ENCODE results near the gene SRP68.
"Not testable (repeated sequence)": the region's sequence is repeated elsewhere in the genome, so short reads cannot be mapped to it uniquely, and the experiment has no call there.

The SRP68 gene

GRCh38 chr17:76076765-76077583, 4.7 kb upstream of the SRP68 start:
- DNase-seq (ENCODE audit: low read depth, low spot score), result no peak

DNA sequence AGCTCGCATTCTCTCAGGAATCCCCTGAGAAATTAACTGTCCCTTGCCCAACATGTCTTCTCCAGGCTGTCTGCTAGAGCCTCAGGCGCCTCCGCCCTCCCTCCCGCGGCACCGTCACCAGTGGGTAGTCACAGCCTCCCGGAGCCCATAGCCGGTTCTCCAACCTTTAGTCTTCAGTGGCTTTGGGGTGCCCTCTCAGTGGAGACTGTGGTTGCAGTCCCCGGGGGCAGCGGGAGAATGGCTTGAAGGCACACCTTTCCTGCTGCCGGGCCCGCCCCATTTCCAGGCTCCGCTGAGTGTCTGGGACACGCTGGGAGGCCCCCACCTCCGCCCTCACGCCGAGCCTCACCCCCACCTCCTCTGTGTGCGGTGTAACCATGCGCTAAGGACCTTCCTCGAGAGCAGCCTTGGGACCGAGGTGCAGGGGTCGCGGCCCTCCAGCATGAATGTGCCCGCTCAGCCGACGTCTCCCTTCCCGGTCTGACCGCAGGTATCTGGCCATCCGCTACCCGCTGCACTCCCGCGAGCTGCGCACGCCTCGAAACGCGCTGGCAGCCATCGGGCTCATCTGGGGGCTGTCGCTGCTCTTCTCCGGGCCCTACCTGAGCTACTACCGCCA, 3.9 kb upstream of the SRP68 start:
- no peak for DNase-seq (ENCODE audit: low read depth, low spot score)

GRCh38 chr17:76075364-76076145, 3.2 kb upstream of the SRP68 start:
- DNase-seq (ENCODE audit: low read depth, low spot score), result no peak

GRCh38 chr17:76074390-76075363, 2.4 kb upstream of the SRP68 start, which contains the start of gene GALR2:
Gene GALR2, plus strand, starts transcription at chr17:76074781. Its CDS starts 103 bp downstream, at chr17:76074884.
- no peak for DNase-seq (ENCODE audit: low read depth, low spot score)

DNA sequence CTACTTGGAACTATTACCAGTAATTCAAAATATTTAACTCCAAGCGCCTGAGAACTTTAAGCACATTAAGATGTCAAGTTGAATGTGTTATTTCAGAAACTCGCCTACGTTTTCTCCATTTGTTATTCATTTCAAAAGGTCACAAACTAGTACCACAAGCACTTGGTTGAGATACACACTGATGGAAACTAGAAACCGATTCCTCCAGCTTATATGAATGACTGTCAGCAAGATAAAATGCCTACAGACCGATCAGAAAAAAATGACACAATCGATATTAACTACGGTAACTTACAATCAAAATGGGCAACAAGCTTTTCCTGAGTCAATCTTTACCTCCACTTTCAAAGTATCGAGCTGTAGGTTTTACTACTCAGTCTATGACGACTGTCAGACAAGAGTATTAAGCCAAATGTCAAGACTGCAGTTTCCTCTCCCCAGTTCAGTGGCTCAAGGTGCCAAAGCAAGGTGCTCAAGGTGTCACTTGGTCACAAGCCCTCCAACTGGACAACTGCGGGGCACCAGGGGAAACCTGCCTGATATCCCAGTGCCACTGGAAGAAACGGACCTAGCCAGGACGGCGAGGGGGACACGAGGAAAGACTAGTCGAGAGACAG, 678 bp downstream of the SRP68 start:
- no peak for DNase-seq (ENCODE audit: low read depth, low spot score)

DNA sequence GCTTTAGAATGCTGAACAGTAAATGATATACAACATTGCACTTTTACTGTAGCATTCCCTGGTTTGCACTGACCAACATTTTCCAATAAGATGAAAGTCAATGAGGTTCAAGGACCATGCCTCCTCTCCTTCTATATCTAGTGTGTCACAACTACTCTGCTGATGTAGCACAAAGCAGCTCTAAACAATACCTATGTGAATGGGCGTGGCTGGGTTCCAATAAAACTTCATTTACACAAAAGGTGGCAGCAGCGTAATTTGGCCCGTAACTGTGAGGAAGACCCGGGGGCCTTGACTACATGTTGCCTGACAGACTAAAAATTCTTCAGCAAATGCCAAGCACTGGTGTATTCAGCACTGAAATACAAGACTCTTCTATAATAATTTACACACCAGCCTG, 6.5 kb downstream of the SRP68 start:
- DNase-seq (ENCODE audit: low read depth, low spot score), result no peak

- no peak for DNase-seq (ENCODE audit: low read depth, low spot score)
These were observed 8.3 kb downstream of the SRP68 start for GRCh38 chr17:76063875-76064546.

- not testable (repeated sequence) for DNase-seq (ENCODE audit: low read depth, low spot score)
These were observed 14.1 kb downstream of the SRP68 start for GRCh38 chr17:76058264-76058663.

DNA sequence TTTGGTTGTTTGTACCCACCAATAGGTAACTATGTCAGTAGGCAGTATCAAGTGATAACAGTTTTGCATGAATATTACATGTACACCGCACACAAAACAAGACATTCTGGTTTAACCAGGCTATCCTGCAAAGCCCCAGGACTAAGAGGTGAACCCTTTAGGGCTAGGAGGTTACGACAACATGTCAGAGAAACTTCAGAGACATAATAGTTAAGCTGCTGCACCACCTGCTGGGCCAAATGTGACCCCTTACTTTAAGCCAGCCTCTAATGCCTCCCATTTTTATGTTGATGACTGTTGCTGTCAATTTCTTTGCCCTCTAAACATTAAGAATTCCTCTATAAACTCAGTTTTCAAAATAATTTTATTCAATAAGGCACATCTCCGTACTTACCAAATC, 15.4 kb downstream of the SRP68 start:
- no peak for DNase-seq (ENCODE audit: low read depth, low spot score)

DNA sequence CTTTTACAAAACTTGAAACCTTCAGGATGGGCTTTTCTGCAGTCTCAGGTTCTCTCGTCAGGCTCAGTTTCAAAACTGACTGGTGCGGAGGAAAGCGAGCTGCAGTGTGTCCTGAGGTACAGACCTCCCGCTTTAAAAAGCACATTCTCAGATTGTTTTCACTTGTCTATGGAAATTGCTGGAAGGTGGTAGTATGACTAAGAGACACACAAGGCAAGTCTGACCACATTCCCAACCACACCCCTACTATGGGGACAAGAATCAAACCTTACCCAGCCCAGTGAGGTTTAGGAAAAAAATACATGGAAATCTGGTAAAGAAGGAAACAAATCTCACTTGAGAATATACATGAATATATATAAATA, 18.2 kb downstream of the SRP68 start:
- peak; percentile 50 for DNase-seq (ENCODE audit: low read depth, low spot score)

GRCh38 chr17:76053246-76054111, 18.8 kb downstream of the SRP68 start:
- DNase-seq (ENCODE audit: low read depth, low spot score), result peak; percentile 45

- no peak for DNase-seq (ENCODE audit: low read depth, low spot score)
These were observed 20.8 kb downstream of the SRP68 start for GRCh38 chr17:76051561-76051960.

DNA sequence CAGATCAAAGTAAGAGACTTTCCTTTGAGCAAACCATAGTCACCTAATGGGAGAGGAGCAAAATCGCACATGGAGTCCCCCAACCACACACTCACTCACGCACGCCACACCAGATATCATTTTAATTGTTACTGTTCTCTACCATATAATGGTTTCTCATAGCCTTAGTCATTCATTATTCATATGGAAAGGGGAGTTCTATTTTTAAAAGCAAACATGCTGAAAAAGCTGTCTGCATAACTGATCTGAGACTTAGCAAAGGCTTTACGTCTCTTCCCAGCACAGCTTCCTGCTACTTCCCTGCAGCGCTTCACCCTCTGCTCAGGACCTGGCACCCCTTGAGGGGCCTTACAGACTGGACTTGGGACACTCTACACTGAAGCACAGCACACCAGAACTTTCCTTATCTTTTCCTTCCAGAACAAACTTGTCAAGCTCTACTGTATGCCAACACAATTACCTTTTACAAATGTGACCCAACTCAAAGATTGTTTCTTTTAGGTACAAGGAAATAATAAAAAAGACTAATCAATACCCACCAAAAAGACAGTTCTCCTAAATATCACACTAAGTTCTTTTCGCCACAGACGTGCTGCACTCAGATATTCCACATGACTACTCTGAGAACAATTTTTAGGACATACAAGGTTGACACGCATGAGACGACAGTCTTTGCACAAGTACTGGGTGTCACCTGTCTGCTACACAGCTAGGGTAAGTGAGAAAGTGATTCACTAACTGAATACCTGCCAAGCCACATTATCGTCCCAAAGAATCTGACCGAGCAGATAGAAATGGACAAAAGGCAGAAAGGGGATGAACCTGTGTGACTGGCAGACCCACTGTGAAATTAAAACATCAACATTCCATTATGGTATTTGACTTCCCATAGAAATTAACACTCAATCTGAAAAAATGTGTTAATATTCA, 21.5 kb downstream of the SRP68 start:
- peak; percentile 49 for DNase-seq (ENCODE audit: low read depth, low spot score)

GRCh38 chr17:76049836-76050537, 22.3 kb downstream of the SRP68 start:
- DNase-seq (ENCODE audit: low read depth, low spot score), result no peak

DNA sequence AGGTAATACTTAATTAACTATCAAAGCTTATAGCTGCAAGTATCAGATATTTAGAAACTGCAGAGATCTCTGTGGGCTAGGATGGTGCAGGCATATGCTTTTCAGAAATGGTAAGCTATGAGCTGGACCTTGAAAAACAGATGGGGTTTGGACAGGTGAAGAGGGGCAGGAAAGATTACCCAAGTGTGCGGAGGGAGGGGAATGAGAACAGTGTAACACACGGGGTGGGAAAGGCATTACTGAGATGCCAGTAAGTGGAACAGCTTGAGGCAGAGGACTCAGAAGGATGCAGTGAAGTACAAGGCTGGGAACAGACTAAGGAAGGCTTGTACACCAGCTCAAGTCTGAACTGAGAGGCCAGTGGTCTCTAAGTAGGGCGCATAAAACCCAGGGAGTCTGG, 23.1 kb downstream of the SRP68 start:
- no peak for DNase-seq (ENCODE audit: low read depth, low spot score)

GRCh38 chr17:76048711-76049110, 23.6 kb downstream of the SRP68 start:
- no peak for DNase-seq (ENCODE audit: low read depth, low spot score)

DNA sequence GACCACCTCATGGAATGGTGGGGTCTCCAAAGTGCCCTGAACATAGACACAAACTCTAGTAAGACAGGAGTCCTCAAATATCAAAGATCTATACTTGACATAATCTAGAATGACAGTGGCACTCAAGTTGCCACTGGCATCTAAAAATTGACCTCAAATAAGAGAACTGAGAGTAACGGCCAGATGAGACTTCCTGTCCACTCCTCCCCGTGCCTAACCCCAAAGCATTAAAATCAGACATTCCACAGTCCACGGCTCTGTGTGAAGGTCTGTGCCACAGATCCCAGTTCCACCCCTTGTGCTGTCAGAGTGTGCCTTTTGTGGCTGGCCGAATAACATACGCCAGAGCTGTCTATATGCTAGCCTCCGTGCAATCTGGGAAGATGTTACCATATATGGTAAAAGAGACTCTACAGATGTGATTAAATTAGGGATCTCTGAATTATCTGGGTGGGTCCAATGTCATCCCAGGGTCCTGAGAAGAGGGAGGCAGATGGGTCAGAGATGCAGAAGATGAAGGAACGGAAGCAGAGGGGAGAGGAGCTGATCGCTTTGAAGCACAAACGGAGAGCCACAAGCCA, 24.2 kb downstream of the SRP68 start:
- DNase-seq (ENCODE audit: low read depth, low spot score), result no peak

Measured in astrocyte of the hippocampus (primary cell).